Measurements from ENCODE around the gene PHF2.

- TF ChIP-seq GATA2 (IDR thresholded peaks at IDR 0.05; ENCODE audit: low read depth, low read length), result no peak
- no peak for TF ChIP-seq GATA3 (IDR thresholded peaks at IDR 0.05; ENCODE audit: low read depth, low read length)
Observed at GRCh38 chr9:93574091-93574899, 2.1 kb upstream of the PHF2 start.
